K562 (cell line): Measurements from ENCODE around the gene HOXC5. TPM values are rescaled to one million over a fixed set of nuclear protein-coding genes. Genes with fewer than 3 reads are reported as not detected.
A peak's percentile ranks its signal among the peaks of the same experiment; 100 is the strongest.

ENCODE experiments used
- ATAC-seq: fragments of 200-7000 bp; cut with Tn5 transposase; 3 replicates; pipeline ENCODE4 v1.9.1; 2020; ENCODE audit warnings: moderate library complexity
- BruUV-seq: library from RNA; stranded (reverse); fragments of 400-500 nt; replicated peaks from 2 replicates; lab custom pipeline; 2021; lab: Mats Ljungman, UMichigan
- CTCF ChIA-PET: fragments of 300-600 bp; formaldehyde crosslinking; extraction: SDS; loops from one replicate; lab custom pipeline; 2021; ENCODE audit warnings: low intra/inter-chr PET ratio; lab: Yijun Ruan, JAX
- POLR2A ChIA-PET: fragments of 300-600, 350-650 bp; sonication (Branson Sonifier 250); formaldehyde crosslinking; extraction: SDS; loops from one replicate; lab custom pipeline; 2021; ENCODE audit warnings: antibody characterized with exemption, inconsistent platforms; lab: Yijun Ruan, JAX
- DNase-seq, 4 experiments: peaks; one replicate each; pipeline versions ENCODE4 v3.0.0 to v3.0.0-alpha.2; 2011 to 2018; ENCODE audit warnings: low spot score in 3 of 4, mixed read lengths in 3 of 4; ENCODE audit errors: extremely low read depth in 1 of 4
- FAIRE-seq: peaks from 2 replicates; lab custom pipeline; 2011; peaks lifted over from hg19 to GRCh38; lab: Jason Lieb, UNC
- H2AFZ ChIP-seq: 2 replicates; pipeline ENCODE4 v1.6.0; 2011; ENCODE audit warnings: low read depth, low read length, control low read depth, inconsistent platforms
- H3K27ac ChIP-seq: fragments of 200-600 bp; 3 replicates; pipeline ENCODE4 v1.8.0; 2011; ENCODE audit warnings: low read depth, mild to moderate bottlenecking, control low read depth, inconsistent platforms, low read length, moderate library complexity, mixed read lengths; ENCODE audit errors: extremely low read depth
- H3K27me3 ChIP-seq, 2 experiments: fragments of 300-600 bp in 1 of 2; 2 replicates in 1 of 2; 3 replicates in 1 of 2; pipeline versions ENCODE4 v1.6.0 to v1.8.0; 2011; ENCODE audit warnings: inconsistent platforms in 2 of 2, low read length in 2 of 2, mild to moderate bottlenecking in 1 of 2, mixed read lengths in 1 of 2, moderate library complexity in 1 of 2; ENCODE audit not compliant: control insufficient read depth in 2 of 2, insufficient read depth in 2 of 2
- H3K36me3 ChIP-seq: fragments of 300-600 bp; 3 replicates; pipeline ENCODE4 v1.8.0; 2011; ENCODE audit warnings: mild to moderate bottlenecking, low read length, inconsistent platforms; ENCODE audit not compliant: control insufficient read depth, insufficient read depth
- H3K4me1 ChIP-seq, 2 experiments: fragments of 200-600 bp in 1 of 2; replicated peaks in 1 of 2; 2 replicates in 1 of 2; 3 replicates in 1 of 2; pipeline versions ENCODE4 v1.5.1 to v1.8.0; 2011; ENCODE audit warnings: inconsistent platforms in 2 of 2, low read length in 2 of 2, mild to moderate bottlenecking in 1 of 2, mixed read lengths in 1 of 2, moderate library complexity in 1 of 2; ENCODE audit not compliant: control insufficient read depth in 2 of 2, insufficient read depth in 2 of 2
- H3K4me2 ChIP-seq: 2 replicates; pipeline ENCODE4 v1.6.1; 2011; ENCODE audit warnings: low read length, control low read depth, inconsistent platforms, mixed read lengths; ENCODE audit not compliant: insufficient read depth
- H3K4me3 ChIP-seq: fragments of 200-600 bp; sonication (generic), shearing (Covaris generic); 2 replicates; pipeline ENCODE4 v1.5.1; 2016; ENCODE audit warnings: control low read depth, inconsistent platforms
- H3K79me2 ChIP-seq: fragments of 200-600 bp; 3 replicates; pipeline ENCODE4 v1.8.0; 2011; ENCODE audit warnings: low read length, inconsistent platforms; ENCODE audit not compliant: control insufficient read depth, insufficient read depth
- H3K9ac ChIP-seq, 2 experiments: 2 replicates each; pipeline versions ENCODE4 v1.6.0 to v1.6.1; 2011; ENCODE audit warnings: low read depth in 2 of 2, low read length in 2 of 2, control low read depth in 1 of 2, inconsistent platforms in 1 of 2, mild to moderate bottlenecking in 1 of 2, mixed read lengths in 1 of 2; ENCODE audit not compliant: insufficient read depth in 1 of 2
- H3K9me1 ChIP-seq: one replicate; pipeline ENCODE4 v1.6.0; 2011; ENCODE audit warnings: inconsistent platforms, mild to moderate bottlenecking, low read length, moderate library complexity; ENCODE audit not compliant: control insufficient read depth, insufficient read depth
- H3K9me3 ChIP-seq: replicated peaks from 2 replicates; pipeline ENCODE4 v1.5.1; 2011; ENCODE audit warnings: low read depth, low read length, inconsistent platforms; ENCODE audit not compliant: control insufficient read depth, insufficient read depth
- H4K20me1 ChIP-seq: replicated peaks from 2 replicates; pipeline ENCODE4 v1.6.1; 2011; ENCODE audit warnings: low read length, inconsistent platforms, mixed read lengths; ENCODE audit not compliant: control insufficient read depth, insufficient read depth
- BRF2 ChIP-seq: IDR thresholded peaks from 3 replicates; pipeline ENCODE4 v1.6.1; 2011; ENCODE audit warnings: borderline replicate concordance, mild to moderate bottlenecking; ENCODE audit not compliant: insufficient read length, insufficient read depth
- DLX4 ChIP-seq: fragments of 250-450 bp; sonication (Bioruptor Pico); IDR thresholded peaks from 2 replicates; pipeline ENCODE4 v1.6.1; 2021; ENCODE audit warnings: mild to moderate bottlenecking
- HDGF ChIP-seq: fragments of 450-650 bp; IDR thresholded peaks from 2 replicates; pipeline ENCODE4 v1.6.1; 2016
- HMG20B ChIP-seq: fragments of 250-450 bp; sonication (Bioruptor Pico); IDR thresholded peaks from 2 replicates; pipeline ENCODE4 v1.5.0; 2021; ENCODE audit warnings: mild to moderate bottlenecking
- JUN ChIP-seq, 2 experiments: sonication (generic) in 1 of 2; formaldehyde crosslinking in 1 of 2; IDR thresholded peaks; 2 replicates each; pipeline versions ENCODE4 v1.6.1 to v1.8.0; 2012 to 2022; ENCODE audit warnings: borderline replicate concordance in 2 of 2, mild to moderate bottlenecking in 2 of 2, improper control_type of control experiment in 1 of 2, low read depth in 1 of 2, low read length in 1 of 2, missing genetic modification reagents in 1 of 2
- NFYB ChIP-seq: IDR thresholded peaks from 2 replicates; pipeline ENCODE4 v1.6.1; 2011; ENCODE audit warnings: mild to moderate bottlenecking, moderate library complexity; ENCODE audit not compliant: insufficient read length; ENCODE audit errors: extremely low read depth
- RAD21 ChIP-seq, 2 experiments: fragments of 250-450 bp in 1 of 2; fragments of 450-650 bp in 1 of 2; sonication (Bioruptor Pico) in 1 of 2; formaldehyde crosslinking in 1 of 2; IDR thresholded peaks in 1 of 2; conservative IDR thresholded peaks in 1 of 2; 2 replicates each; pipeline versions ENCODE4 v1.4.0 to v1.8.0; 2020 to 2022; ENCODE audit warnings: mild to moderate bottlenecking in 2 of 2, moderate library complexity in 1 of 2
- SMAD2 ChIP-seq: fragments of 150-350 bp; IDR thresholded peaks from 2 replicates; pipeline ENCODE4 v1.6.1; 2014; ENCODE audit warnings: low read depth, mild to moderate bottlenecking, low read length
- TEAD2 ChIP-seq: fragments of 450-650 bp; IDR thresholded peaks from 2 replicates; pipeline ENCODE4 v1.6.1; 2016; ENCODE audit warnings: missing genetic modification characterization, control low read depth, missing compliant biosample characterization
- ZNF311 ChIP-seq: fragments of 250-450 bp; sonication (Bioruptor Pico); IDR thresholded peaks from 2 replicates; pipeline ENCODE4 v1.4.0; 2020; ENCODE audit warnings: mild to moderate bottlenecking, moderate library complexity
- WGBS: fragments of 100-300 bp; shearing (Covaris generic); methylation state at CpG from one replicate; pipeline ENCODE4 v1.1.6; 2016; ENCODE audit warnings: low coverage, mixed read lengths; ENCODE audit not compliant: insufficient coverage; ENCODE audit errors: missing lambda C conversion rate; 5-methylcytosine and 5-hydroxymethylcytosine counted together
- in situ Hi-C: fragments of 300-500 bp; cut with MboI; formaldehyde crosslinking; loops from 4 replicates; pipeline ENCODE4 v1.15.0; 2018; ENCODE audit warnings: inconsistent platforms, mixed read lengths
- intact Hi-C: fragments of 100-400 bp; cut with micrococcal nuclease; formaldehyde crosslinking; loops from 2 replicates; pipeline ENCODE4 v1.14.2; 2022
- polyA plus RNA-seq, 8 experiments: library from polyadenylated mRNA; depleted of rRNA in 4 of 8; stranded (reverse) in 5 of 8; unstranded in 3 of 8; fragments of >200 nt; fragmentation: Nextera tagmentation in 2 of 8; fragmentation: Illumina TruSeq in 1 of 8; extraction: Ambion mirVana in 2 of 8; extraction: Trizol in 1 of 8; gene quantifications; 2 replicates each; pipeline versions ENCODE4 v1.2.1 to v1.2.3, GENCODE V29; 2011 to 2014; ENCODE audit warnings: inconsistent platforms in 1 of 8, missing spikeins in 1 of 8
- total RNA-seq, 7 experiments: library from RNA; depleted of rRNA in 6 of 7; stranded (reverse); fragments of >200 nt in 6 of 7; fragmentation: Illumina TruSeq in 2 of 7; extraction: Trizol in 2 of 7; gene quantifications; 2 replicates each; pipeline versions ENCODE4 v1.2.1 to v1.2.3, GENCODE V29; 2011 to 2021; ENCODE audit warnings: low replicate concordance in 1 of 7

The HOXC5 gene
- total and polyA plus RNA-seq, 9 of the 15 experiments (the other 6 are each of a cell fraction or from before 2014, with no cell fraction given), result 0.10 to 0.44 (median 0.18) TPM; not detected in 4

GRCh38 chr12:54068418-54069070 is 35.7 kb downstream of the HOXC5 start:
- FAIRE-seq (peak; percentile 6), ATAC-seq (no peak)

GRCh38 chr12:54071942-54072341 is 39.1 kb downstream of the HOXC5 start:
- POLR2A ChIA-PET, result interaction anchor here (0.5 kb wide), 1 partner anchor 1513 kb away, joined by 3 read pairs; no protein-coding TSS in a partner anchor
- Histone ChIP-seq H3K27me3 (peaks cover 0 to 3% of the 10 kb centered on the region in 2 experiments; a peak in 1 of 5 replicates), H2AFZ (no peak overlapping the region), H3K9ac (no peak overlapping the region), H3K36me3 (no peaks in the 10 kb centered on the region), H3K79me2 (no peaks in the 10 kb centered on the region), H3K9me3 (no peaks in the 10 kb centered on the region), H3K9me1 (no peaks in the 10 kb centered on the region), H3K4me1 (no peaks in the 10 kb centered on the region), H4K20me1 (no peaks in the 10 kb centered on the region; the same call in 1 of the 2 replicates), H3K27ac (no peak overlapping the region), H3K4me2 (no peak overlapping the region), H3K4me3 (no peak overlapping the region)
- BruUV-seq, result no TSS peak
- in situ Hi-C loops (no loop called here), intact Hi-C loops (no loop called here)
- DNase-seq, result no peak
- no peak for ATAC-seq
- FAIRE-seq, result no peak
- WGBS, result 5% methylated on average over 1 of the region's 1 CpG
- CTCF ChIA-PET, result no interaction called here
- no peak for TF ChIP-seq ZNF311 (CRISPR knock-in tag)
- TF ChIP-seq RAD21 (CRISPR knock-in tag; conservative IDR thresholded peaks at IDR 0.05 in 1 of 2, IDR thresholded peaks at IDR 0.05 in 1 of 2), result no peak
- TF ChIP-seq HDGF, result no peak
- TF ChIP-seq TEAD2, result no peak
- no peak for TF ChIP-seq HMG20B (CRISPR knock-in tag)
- no peak for TF ChIP-seq JUN (IDR thresholded peaks at IDR 0.05; ENCODE audit: borderline replicate concordance, low read depth, low read length)
- no peak for TF ChIP-seq JUN (CRISPR knock-in tag; IDR thresholded peaks at IDR 0.05; ENCODE audit: borderline replicate concordance)
- no peak for TF ChIP-seq BRF2

More at GRCh38 chr12:54068418-54069070, 35.7 kb downstream of the HOXC5 start:
- Histone ChIP-seq H3K36me3 (no peaks in the 10 kb centered on the region), H3K9me3 (no peaks in the 10 kb centered on the region), H3K27me3 (peaks cover 4 to 9% of the 10 kb centered on the region in 2 experiments), H3K4me2 (no peak overlapping the region), H2AFZ (no peak overlapping the region), H3K79me2 (no peaks in the 10 kb centered on the region), H3K4me3 (no peak overlapping the region), H3K9me1 (no peaks in the 10 kb centered on the region), H3K9ac (no peak overlapping the region), H3K27ac (no peak overlapping the region), H4K20me1 (no peaks in the 10 kb centered on the region; the same call in 1 of the 2 replicates), H3K4me1 (no peaks in the 10 kb centered on the region)
- no TSS peak for BruUV-seq
- POLR2A ChIA-PET, result interaction anchor here (0.7 to 1.1 kb wide), 2 partner anchors 11 to 30 kb away, joined by 3 to 4 read pairs; no protein-coding TSS in a partner anchor
- CTCF ChIA-PET, result no interaction called here
- in situ Hi-C loops, result no loop called here
- DNase-seq, result no peak
- TF ChIP-seq NFYB, result no peak
- no peak for TF ChIP-seq SMAD2
- no peak for TF ChIP-seq DLX4
- 5% methylated on average over 4 of the region's 4 CpGs for WGBS
- intact Hi-C loops, result no loop called here
